ENCODE results near the gene EPHA3.

The EPHA3 gene

DNA sequence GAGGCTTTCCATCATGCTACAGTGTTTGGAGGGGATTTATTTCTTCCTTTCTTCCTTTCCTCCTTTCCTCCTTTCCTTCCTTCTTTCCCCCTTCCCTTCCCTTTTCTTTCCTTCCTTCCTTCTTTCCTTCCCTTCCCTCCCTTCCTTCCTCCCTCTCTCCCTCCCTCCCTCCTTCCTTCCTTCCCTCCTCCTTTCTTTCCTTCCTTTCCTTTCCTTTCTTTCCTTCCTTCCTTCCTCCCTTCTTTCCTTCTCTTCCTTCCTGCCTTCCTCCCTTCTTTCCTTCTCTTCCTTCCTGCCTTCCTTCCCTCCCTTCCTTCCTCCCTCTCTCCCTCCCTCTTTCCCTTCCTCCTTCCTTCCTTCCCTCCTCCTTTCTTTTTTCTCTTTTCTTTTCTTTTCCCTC, 127.2 kb downstream of the EPHA3 start:
- TF ChIP-seq, protein P1, sequence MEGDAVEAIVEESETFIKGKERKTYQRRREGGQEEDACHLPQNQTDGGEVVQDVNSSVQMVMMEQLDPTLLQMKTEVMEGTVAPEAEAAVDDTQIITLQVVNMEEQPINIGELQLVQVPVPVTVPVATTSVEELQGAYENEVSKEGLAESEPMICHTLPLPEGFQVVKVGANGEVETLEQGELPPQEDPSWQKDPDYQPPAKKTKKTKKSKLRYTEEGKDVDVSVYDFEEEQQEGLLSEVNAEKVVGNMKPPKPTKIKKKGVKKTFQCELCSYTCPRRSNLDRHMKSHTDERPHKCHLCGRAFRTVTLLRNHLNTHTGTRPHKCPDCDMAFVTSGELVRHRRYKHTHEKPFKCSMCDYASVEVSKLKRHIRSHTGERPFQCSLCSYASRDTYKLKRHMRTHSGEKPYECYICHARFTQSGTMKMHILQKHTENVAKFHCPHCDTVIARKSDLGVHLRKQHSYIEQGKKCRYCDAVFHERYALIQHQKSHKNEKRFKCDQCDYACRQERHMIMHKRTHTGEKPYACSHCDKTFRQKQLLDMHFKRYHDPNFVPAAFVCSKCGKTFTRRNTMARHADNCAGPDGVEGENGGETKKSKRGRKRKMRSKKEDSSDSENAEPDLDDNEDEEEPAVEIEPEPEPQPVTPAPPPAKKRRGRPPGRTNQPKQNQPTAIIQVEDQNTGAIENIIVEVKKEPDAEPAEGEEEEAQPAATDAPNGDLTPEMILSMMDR (IDR thresholded peaks at IDR 0.05): no peak
- H3K36me3 Mint-ChIP-seq (ENCODE audit: low read depth): no peaks in the 10 kb centered on the region
- no peaks in the 10 kb centered on the region for H3K27me3 Mint-ChIP-seq (ENCODE audit: low read depth, poor library complexity)
- no peaks in the 10 kb centered on the region for H3K9me3 Mint-ChIP-seq
- H3K4me1 Mint-ChIP-seq: peaks cover 20% of the 10 kb centered on the region
- no peak overlapping the region for H3K27ac Mint-ChIP-seq
- no peak overlapping the region for H3K4me3 Mint-ChIP-seq
- DNase-seq: no peak

DNA sequence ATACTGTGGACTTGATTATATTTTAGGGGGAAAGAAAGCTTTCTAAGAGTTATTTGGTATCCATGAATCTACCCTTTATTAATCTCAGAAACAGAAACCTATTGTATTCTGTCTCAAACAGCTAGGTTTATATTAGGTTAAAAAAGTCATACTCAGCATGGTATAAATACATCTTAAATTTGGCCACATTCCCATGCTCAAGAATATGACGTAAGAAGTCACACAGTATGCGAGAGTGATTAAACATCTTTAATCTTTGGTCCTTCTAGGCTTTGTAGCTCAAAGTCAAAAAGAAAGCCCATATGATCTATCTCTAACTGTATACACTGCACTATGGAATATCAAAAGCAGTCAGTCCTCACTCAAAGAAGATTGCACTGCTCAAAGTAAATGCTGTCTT, 131.4 kb downstream of the EPHA3 start:
- no peaks in the 10 kb centered on the region for H3K36me3 Mint-ChIP-seq (ENCODE audit: low read depth)
- DNase-seq: no peak
- H3K4me3 Mint-ChIP-seq: no peak overlapping the region
- peaks cover 8% of the 10 kb centered on the region for H3K4me1 Mint-ChIP-seq
- H3K9me3 Mint-ChIP-seq: peaks cover 5% of the 10 kb centered on the region
- no peaks in the 10 kb centered on the region for H3K27me3 Mint-ChIP-seq (ENCODE audit: low read depth, poor library complexity)
- no peak overlapping the region for H3K27ac Mint-ChIP-seq
- TF ChIP-seq, protein P1 (IDR thresholded peaks at IDR 0.05): no peak

DNA sequence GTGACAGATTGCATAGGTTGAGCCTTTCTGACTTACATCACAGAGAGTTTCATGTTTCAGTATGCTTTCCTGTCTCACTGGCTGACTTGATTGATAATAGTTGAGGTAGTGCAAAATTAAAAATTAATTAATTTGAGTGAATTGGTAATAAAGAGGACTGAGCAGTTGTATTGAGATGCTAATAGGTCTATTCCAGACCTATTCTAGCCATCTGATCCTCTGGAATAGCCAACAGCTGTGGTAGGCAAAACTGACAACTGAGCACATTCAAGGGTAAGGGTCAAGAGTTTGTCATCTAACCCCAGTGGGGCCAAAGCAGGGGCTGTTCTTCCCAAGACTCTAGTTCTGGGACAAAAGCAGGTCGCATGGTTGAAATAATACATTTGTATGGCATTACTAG, 132.4 kb downstream of the EPHA3 start:
- DNase-seq: peak; percentile 12
- Mint-ChIP-seq H3K9me3 (peaks cover 5% of the 10 kb centered on the region), H3K4me3 (no peak overlapping the region)

DNA sequence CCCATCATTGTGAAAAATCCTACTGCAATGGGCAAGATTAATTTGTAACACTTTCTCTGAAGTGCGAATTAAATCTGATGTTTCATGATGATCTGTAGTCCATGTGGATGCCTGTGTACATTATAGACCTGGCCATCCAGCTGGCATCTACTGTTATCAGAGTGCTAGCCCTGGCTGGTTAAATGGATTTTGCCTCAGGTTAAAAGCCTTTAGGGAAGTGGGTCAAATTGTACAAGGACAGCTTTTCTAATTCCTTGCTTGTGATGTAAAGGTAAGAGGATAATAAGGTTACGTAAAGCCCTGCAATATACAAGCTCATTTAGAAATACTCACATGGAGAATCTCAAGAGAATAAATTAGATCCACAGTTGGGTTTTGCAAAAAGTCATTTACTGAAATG, 138.2 kb downstream of the EPHA3 start:
- Mint-ChIP-seq H3K27ac (no peak overlapping the region), H3K27me3 (ENCODE audit: low read depth, poor library complexity) (no peaks in the 10 kb centered on the region), H3K4me1 (no peaks in the 10 kb centered on the region), H3K36me3 (ENCODE audit: low read depth) (no peaks in the 10 kb centered on the region), H3K9me3 (peaks cover 5% of the 10 kb centered on the region), H3K4me3 (no peak overlapping the region)
- TF ChIP-seq, protein P1 (IDR thresholded peaks at IDR 0.05): no peak
- DNase-seq: no peak

More for the DNA sequence above, 132.4 kb downstream of the EPHA3 start:
- no peaks in the 10 kb centered on the region for H3K36me3 Mint-ChIP-seq (ENCODE audit: low read depth)
- TF ChIP-seq, protein P1 (IDR thresholded peaks at IDR 0.05): no peak
- no peaks in the 10 kb centered on the region for H3K27me3 Mint-ChIP-seq (ENCODE audit: low read depth, poor library complexity)
- peaks cover 6% of the 10 kb centered on the region for H3K4me1 Mint-ChIP-seq
- no peak overlapping the region for H3K27ac Mint-ChIP-seq

DNA sequence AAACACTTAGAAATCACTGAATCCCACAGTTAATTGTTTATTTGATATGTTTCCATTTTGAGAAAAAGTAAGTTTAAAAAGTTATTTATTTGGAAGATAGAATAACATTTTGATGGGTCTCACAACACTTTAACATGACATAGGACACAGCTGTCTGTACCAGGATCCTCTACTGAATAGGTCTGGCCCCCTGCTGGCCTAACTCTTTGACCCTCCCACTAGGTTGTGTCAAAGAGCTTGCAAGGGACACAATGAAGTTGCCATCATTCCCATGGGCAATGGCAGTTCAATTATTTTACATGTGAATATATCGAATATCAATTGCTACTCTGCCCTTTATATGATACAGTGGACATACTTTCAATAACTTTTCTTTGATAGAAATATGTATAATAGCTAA, 138.9 kb downstream of the EPHA3 start:
- H3K4me3 Mint-ChIP-seq: no peak overlapping the region
- no peak for DNase-seq
- no peaks in the 10 kb centered on the region for H3K4me1 Mint-ChIP-seq
- peaks cover 5% of the 10 kb centered on the region for H3K9me3 Mint-ChIP-seq
- no peaks in the 10 kb centered on the region for H3K36me3 Mint-ChIP-seq (ENCODE audit: low read depth)
- H3K27ac Mint-ChIP-seq: no peak overlapping the region
- TF ChIP-seq, protein P1 (IDR thresholded peaks at IDR 0.05): peak; percentile 16
- no peaks in the 10 kb centered on the region for H3K27me3 Mint-ChIP-seq (ENCODE audit: low read depth, poor library complexity)

DNA sequence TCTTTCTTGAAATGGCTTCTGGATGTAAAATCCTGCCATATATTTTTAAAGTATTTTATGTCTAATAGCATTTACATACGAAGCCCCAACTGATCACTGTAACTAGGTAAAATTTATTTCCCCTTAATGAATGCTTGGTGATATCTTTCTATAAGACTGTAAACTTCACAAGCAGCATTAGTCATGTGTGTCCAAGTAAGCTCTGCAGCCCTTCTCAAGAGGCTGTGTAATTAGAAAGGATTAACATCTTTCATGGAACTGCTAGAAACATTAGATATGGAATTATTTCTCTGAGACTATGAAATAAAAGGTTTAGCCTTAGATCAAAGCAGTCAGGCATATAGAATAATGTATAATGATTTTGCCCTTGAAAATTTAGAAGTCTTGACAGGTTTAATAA, 143.3 kb downstream of the EPHA3 start:
- TF ChIP-seq, protein P1 (IDR thresholded peaks at IDR 0.05): no peak
- Mint-ChIP-seq H3K4me1 (peaks cover 4% of the 10 kb centered on the region), H3K9me3 (no peaks in the 10 kb centered on the region), H3K4me3 (no peak overlapping the region), H3K27ac (no peak overlapping the region), H3K36me3 (ENCODE audit: low read depth) (no peaks in the 10 kb centered on the region), H3K27me3 (ENCODE audit: low read depth, poor library complexity) (no peaks in the 10 kb centered on the region)
- no peak for DNase-seq
